MCF 10A (cell line): ENCODE data around the gene STAT1. TPM values are rescaled to one million over a fixed set of nuclear protein-coding genes. Genes with fewer than 3 reads are reported as not detected.

Experiments used
- BruUV-seq: library from RNA; stranded (reverse); fragments of 400-500 nt; replicated peaks from 2 replicates; lab custom pipeline; 2021; lab: Mats Ljungman, UMichigan
- CTCF ChIA-PET: fragments of 300-600 bp; sonication (Branson Sonifier 250); formaldehyde crosslinking; extraction: SDS; loops from one replicate; lab custom pipeline; 2021; ENCODE audit warnings: antibody characterized with exemption, inconsistent platforms; lab: Yijun Ruan, JAX
- POLR2A ChIA-PET: fragments of 300-600, 350-650 bp; sonication (Branson Sonifier 250); formaldehyde crosslinking; extraction: SDS; loops from one replicate; lab custom pipeline; 2020; ENCODE audit warnings: antibody characterized with exemption, inconsistent platforms; lab: Yijun Ruan, JAX
- DNase-seq: peaks from one replicate; pipeline ENCODE4 v3.0.0-alpha.2; 2018; ENCODE audit not compliant: unreplicated experiment
- H3K27ac Mint-ChIP-seq: one replicate; pipeline ENCODE4 v1.8.0; 2022; ENCODE audit warnings: mild to moderate bottlenecking, low read depth, mixed read lengths; ENCODE audit not compliant: unreplicated experiment
- H3K27me3 Mint-ChIP-seq: one replicate; pipeline ENCODE4 v1.8.0; 2022; ENCODE audit warnings: mixed read lengths; ENCODE audit not compliant: insufficient read depth, unreplicated experiment
- H3K36me3 Mint-ChIP-seq: one replicate; pipeline ENCODE4 v1.8.0; 2022; ENCODE audit warnings: mild to moderate bottlenecking, moderate library complexity, mixed read lengths; ENCODE audit not compliant: insufficient read depth, unreplicated experiment
- H3K4me1 Mint-ChIP-seq: one replicate; pipeline ENCODE4 v1.8.0; 2022; ENCODE audit warnings: mixed read lengths; ENCODE audit not compliant: insufficient read depth, unreplicated experiment
- H3K4me3 Mint-ChIP-seq: one replicate; pipeline ENCODE4 v1.8.0; 2022; ENCODE audit warnings: mild to moderate bottlenecking, moderate library complexity, mixed read lengths; ENCODE audit not compliant: unreplicated experiment
- H3K9me3 Mint-ChIP-seq: one replicate; pipeline ENCODE4 v1.8.0; 2022; ENCODE audit warnings: mixed read lengths; ENCODE audit not compliant: unreplicated experiment
- intact Hi-C: fragments of 100-400 bp; cut with micrococcal nuclease; formaldehyde crosslinking; loops from 2 replicates; pipeline ENCODE4 v1.14.1; 2022
- total RNA-seq: library from RNA; stranded (reverse); gene quantifications from 2 replicates; pipeline ENCODE4 v1.2.3, GENCODE V29; 2022
- TF ChIP-seq, protein P1 (sequence below): fragments of 200-600 bp; IDR thresholded peaks from one replicate; pipeline ENCODE4 v1.8.0; 2022; ENCODE audit warnings: antibody characterized with exemption, mild to moderate bottlenecking; ENCODE audit not compliant: unreplicated experiment

Gene STAT1
- total RNA-seq, 1 experiment from 2014 or later: 36.9 TPM

DNA sequence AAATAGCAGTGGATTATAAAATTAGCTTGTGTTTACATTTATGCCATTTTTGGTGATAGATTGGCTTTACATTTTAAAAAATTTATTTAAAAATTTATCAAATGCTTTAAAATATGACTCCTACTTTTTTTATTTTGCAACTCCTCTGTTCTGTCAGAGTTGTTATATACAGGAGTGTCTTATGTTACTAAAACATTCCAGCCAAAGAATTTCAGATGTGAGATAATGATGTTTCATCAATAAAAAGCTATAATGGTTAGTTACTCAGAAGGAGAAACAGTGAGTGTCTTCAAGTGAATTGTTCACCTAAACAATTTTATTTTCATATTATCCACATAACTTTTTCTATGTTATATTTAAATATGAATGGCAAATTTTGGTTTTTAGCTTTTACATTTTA is 80.6 kb downstream of the STAT1 start:
- Mint-ChIP-seq H3K9me3 (no peaks in the 10 kb centered on the region), H3K36me3 (peaks cover 35% of the 10 kb centered on the region), H3K4me3 (no peak overlapping the region), H3K27me3 (no peaks in the 10 kb centered on the region), H3K4me1 (no peaks in the 10 kb centered on the region), H3K27ac (no peak overlapping the region)
- ChIA-PET CTCF (interaction anchor here (1.6 kb wide), 2 partner anchors 14 to 27 kb away, joined by 3 read pairs; no protein-coding TSS in a partner anchor), POLR2A (interaction anchor here (1.1 kb wide), 1 partner anchor 87 kb away, joined by 4 read pairs; no protein-coding TSS in a partner anchor)
- BruUV-seq: no TSS peak
- TF ChIP-seq, protein P1, sequence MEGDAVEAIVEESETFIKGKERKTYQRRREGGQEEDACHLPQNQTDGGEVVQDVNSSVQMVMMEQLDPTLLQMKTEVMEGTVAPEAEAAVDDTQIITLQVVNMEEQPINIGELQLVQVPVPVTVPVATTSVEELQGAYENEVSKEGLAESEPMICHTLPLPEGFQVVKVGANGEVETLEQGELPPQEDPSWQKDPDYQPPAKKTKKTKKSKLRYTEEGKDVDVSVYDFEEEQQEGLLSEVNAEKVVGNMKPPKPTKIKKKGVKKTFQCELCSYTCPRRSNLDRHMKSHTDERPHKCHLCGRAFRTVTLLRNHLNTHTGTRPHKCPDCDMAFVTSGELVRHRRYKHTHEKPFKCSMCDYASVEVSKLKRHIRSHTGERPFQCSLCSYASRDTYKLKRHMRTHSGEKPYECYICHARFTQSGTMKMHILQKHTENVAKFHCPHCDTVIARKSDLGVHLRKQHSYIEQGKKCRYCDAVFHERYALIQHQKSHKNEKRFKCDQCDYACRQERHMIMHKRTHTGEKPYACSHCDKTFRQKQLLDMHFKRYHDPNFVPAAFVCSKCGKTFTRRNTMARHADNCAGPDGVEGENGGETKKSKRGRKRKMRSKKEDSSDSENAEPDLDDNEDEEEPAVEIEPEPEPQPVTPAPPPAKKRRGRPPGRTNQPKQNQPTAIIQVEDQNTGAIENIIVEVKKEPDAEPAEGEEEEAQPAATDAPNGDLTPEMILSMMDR: no peak
- DNase-seq: no peak
- intact Hi-C loops: no loop called here

DNA sequence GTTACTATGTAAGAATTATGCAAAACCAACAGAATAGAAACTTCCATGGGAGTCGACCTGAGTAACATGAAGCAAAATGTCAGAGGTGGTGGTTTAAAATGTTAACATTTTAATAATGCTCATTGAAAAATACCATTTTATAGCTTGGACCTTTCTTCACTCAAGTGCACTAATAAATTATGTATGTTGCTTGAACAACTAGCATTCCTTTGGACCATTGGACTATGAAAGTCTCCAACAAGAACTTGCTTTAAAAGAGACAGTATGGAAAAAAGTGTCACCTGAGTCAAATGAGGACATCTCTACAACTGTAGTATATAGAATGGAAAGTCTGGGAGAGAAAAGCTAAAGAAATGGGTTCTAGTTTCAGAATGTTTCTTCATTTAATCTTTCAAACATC is 81.5 kb downstream of the STAT1 start:
- peaks cover 36% of the 10 kb centered on the region for H3K36me3 Mint-ChIP-seq
- H3K27ac Mint-ChIP-seq: peak overlapping the region; percentile 25
- no peaks in the 10 kb centered on the region for H3K9me3 Mint-ChIP-seq
- DNase-seq: no peak
- H3K4me3 Mint-ChIP-seq: no peak overlapping the region
- intact Hi-C loops: no loop called here
- BruUV-seq: no TSS peak
- H3K4me1 Mint-ChIP-seq: no peaks in the 10 kb centered on the region
- POLR2A ChIA-PET: no interaction called here
- CTCF ChIA-PET: interaction anchor here (1.6 kb wide), 2 partner anchors 15 to 28 kb away, joined by 3 read pairs; no protein-coding TSS in a partner anchor
- no peaks in the 10 kb centered on the region for H3K27me3 Mint-ChIP-seq
- TF ChIP-seq, protein P1: no peak

DNA sequence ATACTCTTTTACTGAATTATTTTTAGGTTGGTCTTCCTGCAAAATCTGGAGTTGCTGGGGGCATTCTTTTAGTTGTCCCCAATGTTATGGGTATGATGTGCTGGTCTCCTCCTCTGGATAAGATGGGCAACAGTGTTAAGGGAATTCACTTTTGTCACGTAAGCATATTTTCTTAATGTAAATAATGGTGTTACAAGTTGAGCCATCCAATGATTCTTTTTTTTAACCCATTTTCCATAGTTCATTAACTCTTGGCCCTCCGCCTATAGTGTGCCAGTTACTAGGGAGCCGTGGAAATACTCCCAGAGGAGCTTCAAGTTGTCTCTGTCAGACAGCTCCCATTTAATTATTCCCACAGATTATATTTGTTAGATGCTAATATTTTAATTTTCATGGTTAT is 83.6 kb downstream of the STAT1 start:
- no TSS peak for BruUV-seq
- CTCF ChIA-PET: interaction anchor here (1.0 kb wide), 1 partner anchor 22 kb away, joined by 3 read pairs; no protein-coding TSS in a partner anchor
- H3K36me3 Mint-ChIP-seq: peaks cover 36% of the 10 kb centered on the region
- POLR2A ChIA-PET: interaction anchor here (0.6 to 0.7 kb wide), 2 partner anchors 49 to 73 kb away, joined by 3 read pairs; no protein-coding TSS in a partner anchor
- DNase-seq: no peak
- peak overlapping the region; percentile 51 for H3K27ac Mint-ChIP-seq
- H3K4me1 Mint-ChIP-seq: no peaks in the 10 kb centered on the region
- no peaks in the 10 kb centered on the region for H3K9me3 Mint-ChIP-seq
- intact Hi-C loops: no loop called here
- TF ChIP-seq, protein P1: no peak
- no peak overlapping the region for H3K4me3 Mint-ChIP-seq
- no peaks in the 10 kb centered on the region for H3K27me3 Mint-ChIP-seq

DNA sequence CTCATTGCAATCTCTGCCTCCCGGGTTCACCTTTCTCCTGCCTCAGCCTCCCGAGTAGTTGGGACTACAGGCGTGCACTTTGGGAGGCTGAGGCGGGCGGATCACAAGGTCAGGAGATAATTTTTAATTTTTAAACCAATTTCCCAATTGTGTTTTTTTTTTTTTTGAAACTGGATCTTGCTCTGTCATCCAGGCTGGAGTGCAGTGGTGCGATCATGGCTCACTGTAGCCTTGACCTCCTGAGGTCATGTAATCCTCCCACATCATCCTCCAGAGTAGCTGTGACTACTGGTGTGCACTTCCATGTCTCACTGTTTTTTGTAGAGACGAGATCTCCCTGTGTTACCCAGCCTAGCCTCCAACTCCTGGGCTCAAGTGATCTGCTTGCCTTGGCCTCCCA is 84.1 kb downstream of the STAT1 start:
- intact Hi-C loops: no loop called here
- Mint-ChIP-seq H3K4me1 (no peaks in the 10 kb centered on the region), H3K36me3 (peaks cover 36% of the 10 kb centered on the region), H3K27ac (peak overlapping the region; percentile 51), H3K4me3 (no peak overlapping the region), H3K27me3 (no peaks in the 10 kb centered on the region), H3K9me3 (no peaks in the 10 kb centered on the region)
- TF ChIP-seq, protein P1: no peak
- DNase-seq: no peak
- ChIA-PET CTCF (interaction anchor here (0.7 to 1.0 kb wide), 2 partner anchors 21 to 38 kb away, joined by 3 read pairs; no protein-coding TSS in a partner anchor), POLR2A (no interaction called here)
- BruUV-seq: no TSS peak
